ENCODE results near the gene ATP12A.

ATP12A gene

DNA sequence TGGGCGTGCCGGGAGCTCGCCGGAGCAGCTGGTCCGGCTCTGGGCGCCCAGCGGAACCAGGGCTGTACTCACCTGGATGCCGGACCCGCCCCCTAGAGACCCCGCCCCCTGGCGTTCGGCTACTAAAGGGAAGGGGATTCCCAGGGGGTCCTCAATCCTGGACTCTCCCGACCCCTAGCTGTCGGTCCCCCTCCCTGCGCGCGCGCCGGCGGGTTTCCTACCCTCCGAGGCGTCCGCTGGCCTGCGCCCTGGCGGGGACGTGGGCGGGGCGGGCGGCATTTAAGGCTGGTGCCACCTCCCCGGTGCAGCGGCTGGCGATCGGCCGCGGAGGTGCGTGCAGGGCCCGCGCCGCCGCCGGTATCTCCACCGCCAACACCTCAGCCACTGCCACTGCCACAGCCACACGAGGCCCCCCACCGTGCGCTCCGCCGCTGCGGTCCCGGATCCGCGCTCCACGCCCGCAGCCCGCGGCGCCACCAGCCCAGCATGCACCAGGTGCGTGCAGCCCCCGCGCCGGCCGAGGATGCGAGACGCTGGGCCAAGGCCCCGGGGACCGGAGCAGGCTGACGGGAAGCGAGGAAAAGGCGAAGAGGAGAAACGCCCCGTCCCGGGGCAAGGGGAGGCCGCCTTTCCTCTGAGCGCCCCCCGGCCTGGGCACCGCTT is at the start of gene ATP12A:
ATP12A (plus strand) TSS at position 151 of the 663 bp plus-strand sequence; CDS start at position 487, 336 bp downstream.
- no peak for DNase-seq
- H3K4me1 ChIP-seq = peaks cover 0 to 27% (median 20%) of the 10 kb centered on the region in 4 donors
- H3K36me3 ChIP-seq = no peaks in the 10 kb centered on the region
- no peak for TF ChIP-seq CTCF (IDR thresholded peaks at IDR 0.05)
- intact Hi-C loops (cut with DNase I; ENCODE audit: low total_unique reads) = loop anchor here (5.0 kb wide), 1 partner anchor 47 kb away; no protein-coding TSS in a partner anchor
- H3K9me3 ChIP-seq = no peaks in the 10 kb centered on the region
- H3K4me3 ChIP-seq = peak within 1 kb of the TSS; percentile 25 to 49
- H3K27me3 ChIP-seq = peaks cover 0 to 33% of the 10 kb centered on the region in 2 donors
- H3K27ac ChIP-seq = no peak within 1 kb of the TSS

DNA sequence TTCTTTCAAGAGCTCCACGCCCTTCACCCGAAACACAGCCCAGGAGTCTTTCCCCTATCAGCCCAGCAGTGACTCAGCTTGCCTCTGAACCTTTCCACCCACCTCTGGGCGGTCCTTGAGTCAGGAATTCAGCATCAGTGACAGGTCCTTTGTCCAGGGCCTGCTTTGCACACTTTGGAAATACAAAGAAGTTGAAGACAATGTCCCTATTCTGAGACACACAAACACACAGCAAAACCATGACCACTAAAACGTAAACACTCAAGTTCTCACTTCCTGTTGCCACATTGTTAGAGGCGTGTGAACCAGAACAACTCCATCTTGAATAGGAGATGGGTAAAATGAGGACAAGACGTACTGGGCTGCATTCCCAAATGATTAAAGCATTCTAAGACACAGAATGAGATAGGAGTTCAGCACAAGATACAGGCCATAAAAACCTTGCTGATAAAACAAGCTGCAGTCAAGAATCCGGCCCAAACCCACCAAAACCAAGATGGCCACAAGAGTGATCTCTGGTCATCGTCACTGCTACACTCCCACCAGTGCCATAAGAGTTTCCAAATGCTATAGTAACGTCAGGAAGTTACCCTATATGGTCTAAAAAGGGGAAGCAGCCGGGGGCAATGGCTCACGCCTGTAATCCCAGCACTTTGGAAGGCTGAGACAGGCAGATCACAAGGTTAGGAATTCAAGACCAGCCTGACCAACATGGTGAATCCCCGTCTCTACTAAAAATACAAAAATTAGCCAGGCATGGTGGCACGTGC is 49.2 kb upstream of the ATP12A start:
- no peak overlapping the region for H3K4me3 ChIP-seq
- no peak for DNase-seq
- H3K9me3 ChIP-seq = no peaks in the 10 kb centered on the region
- no peak for TF ChIP-seq CTCF (IDR thresholded peaks at IDR 0.05)
- no peak overlapping the region for H3K27ac ChIP-seq
- no peaks in the 10 kb centered on the region for H3K36me3 ChIP-seq
- H3K27me3 ChIP-seq = no peaks in the 10 kb centered on the region
- intact Hi-C loops (cut with DNase I; ENCODE audit: low total_unique reads) = no loop called here
- no peaks in the 10 kb centered on the region for H3K4me1 ChIP-seq

GRCh38 chr13:24631922-24632321 is 48.3 kb upstream of the ATP12A start:
- intact Hi-C loops (cut with DNase I; ENCODE audit: low total_unique reads) = no loop called here
- no peaks in the 10 kb centered on the region for H3K4me1 ChIP-seq
- TF ChIP-seq CTCF (IDR thresholded peaks at IDR 0.05) = no peak
- no peak overlapping the region for H3K27ac ChIP-seq
- H3K36me3 ChIP-seq = no peaks in the 10 kb centered on the region
- no peak for DNase-seq
- no peak overlapping the region for H3K4me3 ChIP-seq
- H3K9me3 ChIP-seq = no peaks in the 10 kb centered on the region
- H3K27me3 ChIP-seq = no peaks in the 10 kb centered on the region

- H3K27ac ChIP-seq = no peak overlapping the region
- no peak overlapping the region for H3K4me3 ChIP-seq
- H3K9me3 ChIP-seq = no peaks in the 10 kb centered on the region
- TF ChIP-seq CTCF (IDR thresholded peaks at IDR 0.05) = no peak
- no peak for DNase-seq
- no peaks in the 10 kb centered on the region for H3K27me3 ChIP-seq
- intact Hi-C loops (cut with DNase I; ENCODE audit: low total_unique reads) = no loop called here
- H3K4me1 ChIP-seq = no peaks in the 10 kb centered on the region
- H3K36me3 ChIP-seq = no peaks in the 10 kb centered on the region
These were observed 47.7 kb upstream of the ATP12A start for GRCh38 chr13:24632382-24633121.

DNA sequence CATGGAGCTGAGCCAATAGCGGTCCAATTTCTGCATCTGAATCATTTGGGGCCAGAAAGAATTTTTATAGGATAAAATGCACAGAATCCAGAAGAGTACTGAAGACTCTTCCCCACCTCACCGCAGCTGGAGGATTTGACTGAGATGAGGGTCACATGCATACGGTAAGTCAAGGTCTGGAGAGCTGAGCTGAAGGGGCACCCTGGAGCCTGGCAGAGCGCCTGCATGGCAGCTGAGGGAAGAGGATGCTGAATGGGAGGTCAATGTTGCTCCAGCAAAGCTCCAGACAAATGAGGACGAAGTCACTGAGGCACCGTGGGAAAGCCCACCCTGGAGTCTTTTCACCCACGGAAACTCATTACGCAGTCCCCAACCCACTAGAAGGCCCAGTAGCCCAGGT is 43.4 kb upstream of the ATP12A start:
- Histone ChIP-seq H3K27me3 (peaks cover 0 to 9% of the 10 kb centered on the region in 2 donors), H3K27ac (no peak overlapping the region), H3K9me3 (no peaks in the 10 kb centered on the region), H3K4me3 (no peak overlapping the region), H3K36me3 (no peaks in the 10 kb centered on the region), H3K4me1 (no peaks in the 10 kb centered on the region)
- TF ChIP-seq CTCF (IDR thresholded peaks at IDR 0.05) = no peak
- no peak for DNase-seq
- intact Hi-C loops (cut with DNase I; ENCODE audit: low total_unique reads) = no loop called here

All from tibial artery (tissue), 4 donors.